HEK293T (cell line): ENCODE data around the gene ASB18.

ENCODE experiments used
- BHLHE40 ChIP-seq: fragments of 450-650 bp; IDR thresholded peaks from 2 replicates; pipeline ENCODE4 v1.6.1; 2016; ENCODE audit warnings: mild to moderate bottlenecking, moderate library complexity, borderline replicate concordance
- FOXA1 ChIP-seq: fragments of 450-650 bp; IDR thresholded peaks from 2 replicates; pipeline ENCODE4 v1.6.1; 2016; ENCODE audit warnings: mild to moderate bottlenecking
- FOXK2 ChIP-seq: fragments of 450-650 bp; IDR thresholded peaks from 2 replicates; pipeline ENCODE4 v1.6.1; 2016; ENCODE audit warnings: mild to moderate bottlenecking
- FOXM1 ChIP-seq: fragments of 450-650 bp; IDR thresholded peaks from 2 replicates; pipeline ENCODE4 v1.6.1; 2017; ENCODE audit warnings: mild to moderate bottlenecking, borderline replicate concordance
- HDGF ChIP-seq: fragments of 450-650 bp; IDR thresholded peaks from 2 replicates; pipeline ENCODE4 v1.6.1; 2017; ENCODE audit warnings: antibody characterized with exemption, borderline replicate concordance
- SP1 ChIP-seq: fragments of 450-650 bp; IDR thresholded peaks from 2 replicates; pipeline ENCODE4 v1.6.1; 2017
- SUZ12 ChIP-seq: fragments of 450-650 bp; IDR thresholded peaks from 2 replicates; pipeline ENCODE4 v1.6.1; 2016; ENCODE audit warnings: mild to moderate bottlenecking
- TARDBP ChIP-seq: fragments of 450-650 bp; IDR thresholded peaks from 2 replicates; pipeline ENCODE4 v1.6.1; 2016

DNA sequence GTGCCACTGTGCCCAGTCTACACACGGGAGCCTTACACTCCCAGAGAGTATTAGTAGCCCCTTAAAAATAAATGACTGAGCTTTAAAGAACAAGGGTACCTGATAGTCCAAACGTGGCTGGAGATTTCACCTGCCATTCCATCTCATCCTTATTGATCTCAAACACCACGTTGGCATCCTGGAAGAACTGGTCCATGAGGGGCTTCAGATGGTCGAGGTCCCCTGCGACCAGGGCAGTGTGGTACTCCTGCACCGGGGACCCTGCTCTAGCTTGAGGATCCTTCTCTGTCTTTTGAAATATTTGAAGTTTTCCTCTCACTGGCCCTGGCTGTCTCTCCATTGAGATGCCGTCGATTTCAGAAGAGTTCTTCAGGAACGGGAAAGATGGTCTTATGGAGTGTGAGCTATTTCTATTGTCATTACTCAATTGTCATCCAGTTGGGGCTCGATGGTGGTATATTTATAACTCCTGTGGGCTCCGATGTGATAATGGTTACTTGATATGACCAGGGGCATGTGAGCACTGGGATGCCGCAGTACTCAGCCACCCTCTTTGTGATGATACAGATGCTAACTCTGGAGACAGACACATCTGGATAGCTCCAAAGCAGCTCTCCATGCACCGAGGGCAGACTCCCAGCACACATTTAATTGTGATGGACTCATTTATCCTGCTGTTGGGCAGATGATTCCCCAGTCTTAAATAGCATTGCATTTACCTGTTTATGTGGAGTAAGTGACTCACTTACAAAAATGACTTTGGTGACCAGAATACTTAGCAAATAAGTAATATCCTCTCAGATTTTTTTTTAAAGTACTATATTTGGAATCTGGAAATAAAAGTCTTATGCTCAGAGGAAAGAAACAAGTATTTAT lies 22.8 kb downstream of the ASB18 start:
- TF ChIP-seq FOXM1 (no peak), HDGF (no peak), FOXK2 (no peak), FOXA1 (no peak), SP1 (no peak), SUZ12 (no peak), TARDBP (no peak), BHLHE40 (no peak)
